Activated naive CD8-positive, alpha-beta T cell treated with anti-CD3 and anti-CD28 coated beads for 36 hours (primary cell): ENCODE data around the gene FAM174B. TPM values are rescaled to one million over a fixed set of nuclear protein-coding genes. Genes with fewer than 3 reads are reported as not detected.

Experiments
- DNase-seq: peaks from one replicate; pipeline ENCODE4 v3.0.0; 2021
- H3K27ac Mint-ChIP-seq: one replicate; pipeline ENCODE4 v1.8.0; 2022; ENCODE audit warnings: mild to moderate bottlenecking, moderate library complexity, mixed read lengths
- H3K27me3 Mint-ChIP-seq: one replicate; pipeline ENCODE4 v1.8.0; 2022; ENCODE audit warnings: mild to moderate bottlenecking, mixed read lengths
- H3K36me3 Mint-ChIP-seq: one replicate; pipeline ENCODE4 v1.8.0; 2021; ENCODE audit warnings: mild to moderate bottlenecking, mixed read lengths
- H3K4me1 Mint-ChIP-seq: one replicate; pipeline ENCODE4 v1.8.0; 2021; ENCODE audit warnings: mixed read lengths
- H3K4me3 Mint-ChIP-seq: one replicate; pipeline ENCODE4 v1.8.0; 2022; ENCODE audit warnings: mild to moderate bottlenecking, moderate library complexity, mixed read lengths
- H3K9me3 Mint-ChIP-seq: one replicate; pipeline ENCODE4 v1.8.0; 2022; ENCODE audit warnings: mixed read lengths
- total RNA-seq, 2 experiments: library from RNA; stranded (reverse); gene quantifications; one replicate each; pipeline ENCODE4 v1.2.3, GENCODE V29; 2021

FAM174B gene
- total RNA-seq, 2 experiments from 2014 or later, result 5.7 to 6.4 TPM

DNA sequence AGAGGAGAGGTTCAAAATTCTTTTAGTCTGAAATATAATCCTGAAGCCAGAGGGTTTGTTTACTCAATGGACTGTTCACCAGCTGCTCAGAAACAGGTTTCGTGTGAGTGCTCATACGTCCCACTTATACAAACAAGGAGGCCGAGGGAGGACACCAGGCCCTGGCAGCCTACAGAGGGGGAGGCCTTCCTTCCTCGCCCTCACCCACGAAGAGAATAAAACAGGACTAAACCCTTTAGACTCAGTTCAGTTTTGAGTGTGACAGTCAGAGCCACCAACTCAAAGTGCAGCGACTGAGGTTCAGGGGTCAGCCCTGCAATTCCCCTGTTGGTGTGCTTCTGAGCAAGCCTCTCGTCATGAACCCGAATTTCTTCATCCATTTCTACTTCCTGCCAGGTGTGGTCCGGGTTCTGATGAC lies 17.3 kb downstream of the FAM174B start:
- no peaks in the 10 kb centered on the region for H3K27me3 Mint-ChIP-seq
- peaks cover 12% of the 10 kb centered on the region for H3K36me3 Mint-ChIP-seq
- H3K4me3 Mint-ChIP-seq, result no peak overlapping the region
- H3K27ac Mint-ChIP-seq, result no peak overlapping the region
- H3K4me1 Mint-ChIP-seq, result peaks cover 8% of the 10 kb centered on the region
- H3K9me3 Mint-ChIP-seq, result peaks cover 21% of the 10 kb centered on the region
- no peak for DNase-seq

DNA sequence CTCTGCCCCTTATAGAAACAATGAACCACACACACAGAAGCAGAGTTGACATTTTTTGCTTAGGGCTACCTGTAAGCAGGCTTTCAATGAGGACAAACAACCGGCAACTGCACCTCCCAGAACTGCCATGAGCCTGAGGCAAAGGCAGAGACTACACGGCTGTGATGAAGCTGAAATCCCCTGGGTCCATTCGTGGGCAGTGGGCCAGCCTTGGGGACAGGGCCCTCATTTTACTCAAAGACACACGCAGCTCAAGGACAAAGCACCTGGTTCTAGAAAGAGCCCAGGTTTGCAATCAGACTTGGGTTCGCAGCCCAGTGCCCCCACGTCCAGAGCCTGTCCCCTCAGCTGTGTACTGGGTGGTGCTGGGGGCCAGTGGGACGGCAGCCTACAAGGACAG lies 17.9 kb downstream of the FAM174B start:
- no peak for DNase-seq
- Mint-ChIP-seq H3K27ac (no peak overlapping the region), H3K36me3 (peaks cover 12% of the 10 kb centered on the region), H3K9me3 (peaks cover 19% of the 10 kb centered on the region), H3K27me3 (no peaks in the 10 kb centered on the region), H3K4me1 (peaks cover 10% of the 10 kb centered on the region), H3K4me3 (no peak overlapping the region)

DNA sequence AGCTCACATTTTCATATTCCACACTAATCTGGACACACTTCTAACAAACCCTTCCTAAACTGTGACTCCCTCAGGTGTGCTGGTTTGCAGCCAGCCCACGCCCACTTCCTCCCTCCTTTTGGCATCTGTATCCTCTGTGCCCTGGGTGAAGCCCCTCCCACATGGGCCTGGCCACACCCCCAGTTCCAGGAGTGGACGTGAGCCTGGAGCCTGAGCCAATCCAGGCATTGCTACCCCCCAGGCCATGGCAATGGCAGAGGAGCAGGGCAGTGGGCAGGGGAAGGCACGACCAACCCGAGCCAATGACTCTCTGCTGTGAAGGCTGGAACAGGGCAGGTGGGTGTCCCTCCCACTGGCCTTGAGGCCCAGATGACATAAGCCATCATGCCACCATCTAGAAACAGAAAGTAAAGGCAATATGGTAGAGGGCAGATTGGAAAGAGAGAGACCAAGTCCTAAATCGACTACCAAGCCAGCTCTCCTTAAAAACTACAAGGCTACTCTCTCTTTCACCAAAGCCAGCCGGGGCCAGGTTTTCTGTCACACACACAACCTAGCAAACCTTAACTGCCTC lies 18.6 kb downstream of the FAM174B start:
- Mint-ChIP-seq H3K9me3 (peaks cover 16% of the 10 kb centered on the region), H3K27me3 (no peaks in the 10 kb centered on the region), H3K27ac (no peak overlapping the region), H3K4me1 (peaks cover 10% of the 10 kb centered on the region), H3K36me3 (peaks cover 12% of the 10 kb centered on the region), H3K4me3 (no peak overlapping the region)
- no peak for DNase-seq

DNA sequence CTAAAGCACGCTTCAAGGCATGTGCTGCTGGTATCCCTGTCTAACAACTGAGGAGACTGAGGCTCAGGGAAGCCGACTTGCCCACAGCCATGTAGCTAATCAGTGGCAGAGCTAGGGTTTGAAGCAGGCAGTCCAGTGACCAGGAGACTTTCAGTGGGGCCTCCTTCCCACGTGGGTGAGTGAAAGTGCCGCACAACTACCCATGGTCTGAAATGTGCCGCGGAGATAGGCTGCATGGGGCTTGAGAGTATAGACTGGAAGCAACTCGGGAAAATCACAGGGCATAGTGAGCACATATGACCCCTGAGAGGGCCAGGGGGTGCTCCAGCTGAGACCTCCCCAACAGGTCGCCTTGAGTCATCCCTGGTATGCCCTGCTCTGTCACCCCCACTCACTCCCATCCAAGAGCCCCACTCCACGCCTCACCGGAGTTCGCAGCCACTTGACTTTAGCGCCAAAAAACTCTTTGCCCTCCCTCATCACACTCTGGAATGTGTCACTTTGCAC lies 19.1 kb downstream of the FAM174B start:
- Mint-ChIP-seq H3K4me1 (peaks cover 10% of the 10 kb centered on the region), H3K4me3 (no peak overlapping the region), H3K36me3 (peaks cover 12% of the 10 kb centered on the region), H3K27me3 (no peaks in the 10 kb centered on the region), H3K27ac (no peak overlapping the region), H3K9me3 (peaks cover 13% of the 10 kb centered on the region)
- no peak for DNase-seq

DNA sequence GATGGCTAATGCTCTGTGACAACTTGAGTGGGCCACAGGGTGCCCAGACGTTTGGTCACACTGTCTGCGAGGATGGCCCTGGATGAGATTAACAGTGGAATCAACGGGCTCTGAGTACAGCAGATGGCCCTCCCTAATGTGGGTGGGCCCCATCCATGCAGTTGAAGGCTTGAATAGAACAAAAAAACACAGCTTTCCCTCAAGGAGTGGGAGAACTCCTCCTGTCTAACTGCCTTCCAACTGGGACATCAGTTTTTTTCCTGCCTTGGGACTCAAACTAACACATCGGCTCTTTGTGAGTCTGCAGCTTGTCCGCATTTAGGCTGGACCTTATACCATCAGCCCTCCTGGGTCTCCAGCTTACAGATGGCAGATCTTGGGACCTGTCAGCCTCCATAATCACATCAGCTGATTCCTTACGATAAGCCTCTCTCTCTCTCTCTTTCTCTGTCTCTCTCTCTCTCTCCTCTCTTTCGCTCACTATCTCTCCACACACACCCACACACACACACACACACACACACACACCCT lies 20.8 kb downstream of the FAM174B start:
- Mint-ChIP-seq H3K27me3 (no peaks in the 10 kb centered on the region), H3K36me3 (peaks cover 9% of the 10 kb centered on the region), H3K27ac (no peak overlapping the region), H3K4me1 (peaks cover 12% of the 10 kb centered on the region), H3K4me3 (no peak overlapping the region), H3K9me3 (peaks cover 5% of the 10 kb centered on the region)
- DNase-seq, result no peak

GRCh38 chr15:92634060-92634459 lies 21.5 kb downstream of the FAM174B start:
- Mint-ChIP-seq H3K4me3 (no peak overlapping the region), H3K27ac (no peak overlapping the region), H3K27me3 (no peaks in the 10 kb centered on the region), H3K4me1 (peaks cover 12% of the 10 kb centered on the region), H3K9me3 (no peaks in the 10 kb centered on the region), H3K36me3 (peaks cover 6% of the 10 kb centered on the region)
- no peak for DNase-seq

DNA sequence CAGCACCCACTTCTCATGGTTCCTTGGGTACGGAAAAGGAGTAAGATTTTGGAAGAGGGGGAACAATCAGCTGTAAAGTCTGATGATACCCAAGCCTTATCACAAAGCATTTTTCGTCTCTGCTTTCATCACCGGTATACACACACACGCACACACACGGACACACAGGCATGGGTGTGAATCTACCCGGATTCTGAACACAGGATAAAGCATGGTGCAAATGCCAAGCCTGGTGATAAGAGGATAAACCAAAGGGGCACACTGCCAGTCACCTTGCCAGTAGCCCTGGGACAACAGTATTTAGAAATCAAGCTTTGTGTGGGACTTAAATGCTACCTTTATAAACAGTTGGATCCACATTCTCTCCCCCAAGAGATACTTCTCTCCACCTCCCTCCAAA lies 22.2 kb downstream of the FAM174B start:
- no peaks in the 10 kb centered on the region for H3K9me3 Mint-ChIP-seq

DNA sequence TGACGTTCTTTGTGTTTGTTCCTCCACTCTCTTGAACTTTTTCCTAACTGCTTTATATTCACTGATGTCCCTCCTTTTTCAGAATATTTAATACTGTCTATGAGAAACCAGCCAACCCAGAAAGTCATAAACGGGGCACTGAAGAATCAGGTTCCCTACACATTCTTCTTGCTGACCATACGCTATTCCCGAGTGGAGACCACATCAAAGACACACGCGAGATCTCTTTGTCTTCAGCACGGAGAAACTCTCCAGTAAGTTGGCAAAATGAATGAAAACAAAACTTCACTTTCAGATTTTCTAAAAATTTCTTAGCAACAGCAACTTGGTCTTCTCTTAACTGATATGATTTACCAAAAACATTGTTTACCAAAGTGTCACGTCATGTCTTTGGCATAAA lies 22.6 kb downstream of the FAM174B start:
- Mint-ChIP-seq H3K27me3 (no peaks in the 10 kb centered on the region), H3K9me3 (no peaks in the 10 kb centered on the region), H3K4me3 (no peak overlapping the region), H3K27ac (no peak overlapping the region), H3K36me3 (peaks cover 5% of the 10 kb centered on the region), H3K4me1 (peaks cover 12% of the 10 kb centered on the region)
- DNase-seq, result no peak

More for the DNA sequence above, 22.2 kb downstream of the FAM174B start:
- no peak for DNase-seq
- Mint-ChIP-seq H3K27ac (no peak overlapping the region), H3K27me3 (no peaks in the 10 kb centered on the region), H3K4me3 (no peak overlapping the region), H3K36me3 (peaks cover 5% of the 10 kb centered on the region), H3K4me1 (peaks cover 12% of the 10 kb centered on the region)

DNA sequence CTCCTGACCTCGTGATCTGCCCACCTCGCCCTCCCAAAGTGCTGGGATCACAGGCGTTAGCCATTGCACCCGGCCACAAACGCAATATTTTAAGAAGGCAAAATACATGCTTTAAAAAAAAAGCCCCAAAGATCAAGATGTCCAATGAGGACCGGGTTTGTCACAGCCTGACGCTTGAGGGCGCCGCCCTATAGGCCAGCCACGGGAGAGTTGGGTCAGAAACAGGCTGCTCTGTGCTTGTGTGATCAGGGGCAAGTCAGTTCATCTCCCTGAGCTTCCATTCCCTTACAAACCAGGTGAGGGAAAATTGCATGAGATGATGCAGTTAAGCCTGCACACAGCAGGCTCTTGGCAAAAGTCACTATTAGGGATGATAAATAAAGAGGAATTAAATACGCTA lies 23.9 kb downstream of the FAM174B start:
- H3K4me1 Mint-ChIP-seq, result peaks cover 6% of the 10 kb centered on the region
- DNase-seq, result no peak
- H3K27me3 Mint-ChIP-seq, result no peaks in the 10 kb centered on the region
- peaks cover 5% of the 10 kb centered on the region for H3K36me3 Mint-ChIP-seq
- no peaks in the 10 kb centered on the region for H3K9me3 Mint-ChIP-seq
- no peak overlapping the region for H3K27ac Mint-ChIP-seq
- H3K4me3 Mint-ChIP-seq, result no peak overlapping the region

DNA sequence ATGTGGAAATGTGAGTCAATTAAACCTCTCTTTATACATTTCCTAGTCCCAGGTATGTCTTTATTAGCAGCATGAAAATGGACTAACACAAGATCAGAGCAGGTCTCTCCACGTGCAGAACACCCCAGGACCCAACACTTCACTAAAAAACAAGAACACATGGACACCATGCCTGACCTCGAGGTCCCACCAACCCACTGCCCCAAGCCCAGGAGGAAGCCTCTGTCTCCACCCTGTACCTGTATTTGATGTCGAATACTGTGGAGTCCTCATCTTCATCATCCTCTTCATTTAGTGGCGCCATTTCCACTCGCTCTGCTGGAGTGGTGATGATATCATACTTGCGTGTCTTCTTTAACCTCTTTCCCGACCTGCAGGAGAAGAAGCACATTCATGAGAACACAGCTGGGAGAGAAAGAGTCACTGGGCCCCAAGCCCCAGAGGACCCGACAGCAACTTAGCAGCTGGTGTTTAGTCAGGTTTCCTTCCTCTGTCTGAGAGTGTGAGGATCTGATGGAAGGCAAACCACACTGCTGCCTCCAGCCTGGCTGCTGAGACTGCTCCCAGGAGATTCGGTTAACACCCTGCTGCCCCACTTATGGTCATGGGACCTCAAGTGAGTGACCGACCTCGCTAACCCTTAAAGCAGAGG lies 25.5 kb downstream of the FAM174B start:
- peaks cover 8% of the 10 kb centered on the region for H3K36me3 Mint-ChIP-seq
- no peaks in the 10 kb centered on the region for H3K27me3 Mint-ChIP-seq
- no peak overlapping the region for H3K27ac Mint-ChIP-seq
- peaks cover 9% of the 10 kb centered on the region for H3K4me1 Mint-ChIP-seq
- H3K4me3 Mint-ChIP-seq, result no peak overlapping the region
- no peak for DNase-seq
- H3K9me3 Mint-ChIP-seq, result no peaks in the 10 kb centered on the region

DNA sequence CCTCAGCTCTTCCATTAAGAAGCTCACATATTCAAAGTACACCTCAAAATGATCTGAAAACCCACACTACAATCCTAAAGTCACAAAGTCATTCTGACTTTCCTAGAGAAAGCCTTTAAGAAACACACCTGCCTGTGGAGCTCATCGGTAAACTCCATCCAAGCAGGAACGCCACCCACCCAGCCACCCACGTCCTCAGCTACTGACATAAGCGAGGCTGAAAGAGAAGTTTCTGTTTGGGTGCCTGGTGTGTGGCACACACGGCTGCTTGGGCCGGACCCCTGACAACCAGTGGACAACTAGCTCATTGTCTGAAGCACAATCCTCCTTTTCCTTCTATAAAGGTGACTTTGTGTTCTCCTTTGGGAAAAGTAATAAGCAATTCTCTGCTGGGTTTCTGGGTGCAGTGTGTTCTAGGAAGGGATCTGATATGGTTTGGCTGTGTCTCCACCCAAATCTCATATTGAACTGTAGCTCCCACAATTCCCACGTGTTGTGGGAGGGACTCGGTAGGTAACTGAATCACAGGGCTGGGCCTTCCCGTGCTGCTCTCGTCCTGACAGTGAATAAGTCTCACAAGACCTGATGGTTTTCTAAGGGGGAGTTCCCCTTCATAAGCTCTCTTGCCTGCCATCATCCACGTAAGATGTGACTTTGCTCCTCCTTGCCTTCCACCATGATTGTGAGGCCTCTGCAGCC lies 26.1 kb downstream of the FAM174B start:
- H3K27me3 Mint-ChIP-seq, result no peaks in the 10 kb centered on the region
- H3K36me3 Mint-ChIP-seq, result peaks cover 8% of the 10 kb centered on the region
- no peak for DNase-seq
- peaks cover 14% of the 10 kb centered on the region for H3K4me1 Mint-ChIP-seq
- H3K27ac Mint-ChIP-seq, result no peak overlapping the region
- no peaks in the 10 kb centered on the region for H3K9me3 Mint-ChIP-seq
- H3K4me3 Mint-ChIP-seq, result no peak overlapping the region

DNA sequence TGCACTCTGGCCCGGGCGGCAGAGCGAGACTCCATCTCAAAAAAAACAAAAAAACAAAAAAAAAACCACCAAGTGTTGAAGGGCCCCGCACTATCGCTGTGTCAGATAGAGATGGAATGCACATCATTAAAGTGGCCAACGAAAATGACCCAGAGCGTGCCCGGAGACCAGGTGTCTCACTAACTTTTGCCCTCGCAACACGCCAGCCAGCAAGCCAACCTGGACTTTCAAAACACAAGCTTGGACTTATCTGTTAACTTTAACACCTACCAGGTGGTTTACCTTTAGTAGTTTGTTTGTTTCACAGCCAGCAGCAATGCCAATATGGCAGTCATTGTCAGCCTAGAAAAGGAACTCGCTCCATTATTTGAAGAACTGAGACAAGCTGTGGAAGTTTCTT lies 28.6 kb downstream of the FAM174B start:
- no peak overlapping the region for H3K4me3 Mint-ChIP-seq
- no peaks in the 10 kb centered on the region for H3K9me3 Mint-ChIP-seq
- DNase-seq, result no peak
- peaks cover 8% of the 10 kb centered on the region for H3K36me3 Mint-ChIP-seq
- H3K27me3 Mint-ChIP-seq, result no peaks in the 10 kb centered on the region
- H3K4me1 Mint-ChIP-seq, result peaks cover 11% of the 10 kb centered on the region
- H3K27ac Mint-ChIP-seq, result no peak overlapping the region

DNA sequence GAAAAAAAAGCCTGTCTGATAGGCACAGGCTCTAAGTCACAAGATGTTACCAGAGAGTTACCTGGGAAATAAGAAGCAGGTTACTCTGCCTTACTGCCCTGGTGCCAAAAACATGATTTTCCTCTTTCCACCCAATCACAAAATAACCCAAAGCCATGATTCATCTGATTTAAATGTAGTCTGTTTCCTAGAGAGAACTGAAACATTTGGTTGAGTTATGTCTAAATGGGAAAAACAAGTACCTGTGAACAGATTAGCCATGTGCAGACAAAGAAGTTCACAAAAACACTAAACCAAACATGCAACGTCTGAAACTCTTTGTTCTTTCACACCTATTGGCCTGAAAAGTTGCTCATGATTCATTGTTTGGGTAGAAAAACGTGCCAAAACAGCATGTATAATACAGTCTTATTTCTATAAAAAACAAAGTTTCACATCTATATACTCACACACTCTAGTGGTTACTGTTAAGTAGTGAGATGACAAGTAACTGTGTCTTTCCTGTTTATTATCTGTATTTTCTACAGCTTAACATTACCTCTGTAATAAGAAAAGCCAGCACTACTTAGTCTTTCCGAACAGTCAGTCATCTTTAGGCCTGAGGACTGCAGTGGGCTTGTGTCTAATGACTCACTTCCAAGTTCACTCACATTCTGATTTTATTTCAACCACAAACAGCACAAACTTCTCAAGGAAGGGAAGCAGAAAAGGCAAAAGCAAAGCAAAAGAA lies 30.2 kb downstream of the FAM174B start:
- peak overlapping the region; percentile 11 for H3K4me3 Mint-ChIP-seq
- peak overlapping the region; percentile 88 for H3K27ac Mint-ChIP-seq
- no peaks in the 10 kb centered on the region for H3K27me3 Mint-ChIP-seq
- H3K9me3 Mint-ChIP-seq, result no peaks in the 10 kb centered on the region
- peaks cover 11% of the 10 kb centered on the region for H3K4me1 Mint-ChIP-seq
- DNase-seq, result peak; percentile 32
- peaks cover 8% of the 10 kb centered on the region for H3K36me3 Mint-ChIP-seq

DNA sequence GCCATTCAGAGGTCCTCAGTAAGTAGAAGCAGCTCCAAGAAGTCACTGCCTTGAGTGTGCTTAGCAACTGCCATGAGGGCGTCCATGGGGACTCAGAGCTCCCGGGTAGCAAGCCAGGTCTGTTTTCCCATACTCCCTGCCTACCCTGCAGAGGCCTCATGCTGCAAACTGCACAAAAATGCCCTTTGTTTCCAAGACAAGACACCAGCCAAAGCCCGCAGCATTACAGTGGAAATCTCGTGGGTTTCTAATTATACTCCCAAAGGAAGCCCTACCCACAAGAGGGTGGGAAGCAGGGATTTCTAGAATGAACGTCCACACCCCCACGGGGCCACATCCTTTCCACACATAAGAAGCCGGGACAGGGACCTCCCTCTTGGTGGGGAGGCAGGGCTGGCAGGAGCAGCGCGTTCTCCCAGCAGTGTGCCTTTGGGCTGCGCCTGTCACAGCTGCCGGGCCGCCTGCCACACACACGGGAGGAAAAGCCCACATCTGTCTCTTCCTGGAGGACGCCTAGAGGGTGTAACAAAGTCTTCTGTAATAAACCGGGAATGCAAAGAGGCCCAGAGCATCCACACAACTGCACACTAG lies 31.1 kb downstream of the FAM174B start:
- H3K27ac Mint-ChIP-seq, result peak overlapping the region; percentile 88
- no peaks in the 10 kb centered on the region for H3K27me3 Mint-ChIP-seq
- H3K4me3 Mint-ChIP-seq, result no peak overlapping the region
- peaks cover 9% of the 10 kb centered on the region for H3K4me1 Mint-ChIP-seq
- peaks cover 2% of the 10 kb centered on the region for H3K36me3 Mint-ChIP-seq
- no peak for DNase-seq
- H3K9me3 Mint-ChIP-seq, result no peaks in the 10 kb centered on the region
